HG03469 (cell line): ENCODE measurements around the gene UBR2.
"Not testable (repeated sequence)": the region's sequence is repeated elsewhere in the genome, so short reads cannot be mapped to it uniquely, and the experiment has no call there.

ENCODE experiments used
- ATAC-seq: cut with Tn5 transposase; IDR thresholded peaks from one replicate; pipeline ENCODE4 v1.9.1; 2021; ENCODE audit warnings: mild to moderate bottlenecking, moderate library complexity, moderate number of reproducible peaks; ENCODE audit not compliant: unreplicated experiment

Gene UBR2

DNA sequence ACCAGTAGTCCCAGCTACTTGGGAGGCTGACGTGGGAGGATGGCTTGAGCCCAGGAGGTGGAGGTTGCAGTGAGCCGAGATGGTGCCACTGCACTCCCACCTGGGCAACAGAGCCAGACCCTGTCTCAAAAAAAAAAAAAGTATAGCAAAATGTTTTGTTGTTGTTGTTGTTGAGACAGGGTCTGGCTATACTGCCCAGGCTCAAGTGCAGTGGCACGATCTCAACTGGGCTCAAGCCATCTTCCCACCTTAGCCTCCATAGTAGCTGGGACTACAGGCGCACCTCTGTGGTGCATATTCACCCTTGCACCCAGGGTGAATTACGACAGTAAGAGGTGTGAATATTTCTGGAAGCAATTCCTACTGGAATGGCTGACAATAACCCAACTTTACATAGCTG, 11.4 kb upstream of the UBR2 start:
- ATAC-seq, result no peak

DNA sequence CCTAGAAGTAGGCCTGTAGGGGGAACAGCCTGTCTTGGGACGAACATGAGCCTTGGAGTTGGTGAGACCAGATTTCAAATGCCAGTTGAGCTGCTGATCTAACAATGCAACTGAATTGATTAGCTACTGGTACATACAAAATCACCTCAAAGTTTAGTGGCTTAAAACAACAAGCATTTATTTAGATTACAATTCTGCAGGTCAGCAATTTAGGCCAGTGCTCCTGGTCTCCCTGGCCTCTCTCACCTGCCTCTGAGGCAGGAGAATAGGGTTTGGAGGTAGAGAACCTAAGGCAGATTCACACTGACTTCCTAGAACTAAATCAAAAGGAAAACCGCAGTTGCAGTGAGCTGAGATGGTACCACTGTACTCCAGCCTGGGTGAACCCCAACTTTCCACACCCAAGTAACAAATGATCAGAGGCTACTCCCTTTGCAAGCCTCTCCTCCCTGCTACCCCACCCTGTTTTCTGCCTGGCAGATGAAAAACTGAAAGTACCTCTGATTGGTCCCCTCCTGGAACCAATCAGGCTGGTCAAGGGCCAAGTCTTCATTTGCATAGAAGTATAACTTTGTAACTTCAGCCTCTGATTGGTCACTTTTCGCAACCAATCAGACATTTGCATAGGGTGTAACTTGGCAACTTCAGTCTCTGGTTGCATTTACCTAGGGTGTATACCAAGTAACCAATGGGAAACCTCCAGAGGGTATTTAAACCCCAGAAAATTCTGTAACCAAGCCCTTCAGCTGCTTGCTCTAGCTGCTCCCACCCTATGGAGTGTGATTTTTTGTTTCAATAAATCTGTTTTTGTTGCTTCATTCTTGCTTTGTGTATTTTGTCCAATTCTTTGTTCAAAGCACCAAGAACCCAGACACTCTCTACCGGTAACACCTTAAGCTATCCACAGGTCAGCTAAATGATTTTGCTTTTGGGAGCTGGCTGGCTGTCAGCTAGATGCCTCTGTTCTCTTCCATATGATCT, 8.1 kb upstream of the UBR2 start:
- ATAC-seq, result no peak

- ATAC-seq, result no peak
These were observed 7.4 kb upstream of the UBR2 start for GRCh38 chr6:42556462-42556861.

DNA sequence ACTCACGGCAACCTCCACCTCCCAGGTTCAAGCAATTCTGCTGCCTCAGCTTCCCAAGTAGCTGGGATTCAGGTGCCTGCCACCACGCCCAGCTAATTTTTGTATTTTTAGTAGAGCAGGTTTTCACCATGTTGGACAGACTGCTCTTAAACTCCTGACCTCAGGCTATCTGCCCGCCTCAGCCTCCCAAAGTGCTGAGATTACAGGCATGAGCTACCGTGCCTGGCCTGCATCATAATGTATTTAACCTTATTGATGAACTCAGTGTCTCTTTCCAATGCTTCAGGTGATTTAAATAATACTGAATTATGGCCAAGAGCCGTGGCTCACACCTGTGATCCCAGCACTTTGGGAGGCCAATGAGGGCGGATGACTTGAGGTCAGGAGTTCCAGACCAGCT, 4.6 kb upstream of the UBR2 start:
- not testable (repeated sequence) for ATAC-seq

DNA sequence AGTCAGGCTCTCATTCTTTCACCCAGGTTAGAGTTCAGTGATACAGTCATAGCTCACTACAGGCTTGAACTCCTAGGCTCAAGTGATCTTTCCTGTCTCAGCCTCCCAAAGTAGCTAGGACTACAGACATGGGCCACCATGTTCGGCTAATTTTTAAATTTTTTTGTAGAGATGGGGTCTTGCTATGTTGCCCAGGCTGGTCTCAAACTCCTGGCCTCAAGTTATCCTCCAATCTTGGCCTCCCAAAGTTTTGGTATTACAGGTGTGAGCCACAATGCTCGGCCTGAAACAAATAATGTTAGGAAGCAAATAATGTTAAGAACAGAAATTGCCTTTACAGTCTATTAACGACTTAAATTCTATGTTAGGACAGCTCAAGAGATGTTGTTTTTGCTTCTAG, 1.8 kb upstream of the UBR2 start:
- ATAC-seq, result no peak

- no peak for ATAC-seq
These were observed 932 bp upstream of the UBR2 start for GRCh38 chr6:42562788-42563405.

- ATAC-seq, result no peak
These were observed 637 bp downstream of the UBR2 start for GRCh38 chr6:42564506-42564825.

- no peak for ATAC-seq
These were observed 2.2 kb downstream of the UBR2 start for GRCh38 chr6:42565823-42566613.

DNA sequence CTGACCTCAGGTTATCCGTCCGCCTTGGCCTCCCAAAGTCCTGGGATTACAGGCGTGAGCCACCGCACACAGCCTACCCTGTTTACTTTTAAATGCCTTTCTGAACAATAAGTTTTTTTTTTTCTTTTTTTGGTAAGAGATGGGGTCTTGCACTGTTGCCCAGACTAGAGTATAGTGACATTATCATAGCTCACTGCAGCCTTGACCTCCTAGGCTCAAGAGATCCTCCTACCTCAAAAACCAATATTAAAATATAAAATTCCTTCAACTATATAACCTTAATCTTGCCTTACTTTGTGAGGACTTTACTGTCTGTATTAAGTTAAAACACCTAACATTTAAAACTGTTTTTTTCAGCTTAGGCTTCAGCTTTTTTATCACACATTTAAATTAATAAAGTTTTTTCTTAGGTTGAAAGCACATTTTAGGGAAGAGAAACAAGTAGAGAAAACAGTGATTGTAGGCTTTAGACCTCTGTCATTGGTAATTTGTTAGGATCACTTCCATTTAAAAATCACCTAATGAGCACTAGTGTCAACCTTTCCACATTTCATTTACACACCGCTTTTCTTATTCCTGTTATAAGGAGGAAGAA, 2.9 kb downstream of the UBR2 start:
- ATAC-seq, result no peak

DNA sequence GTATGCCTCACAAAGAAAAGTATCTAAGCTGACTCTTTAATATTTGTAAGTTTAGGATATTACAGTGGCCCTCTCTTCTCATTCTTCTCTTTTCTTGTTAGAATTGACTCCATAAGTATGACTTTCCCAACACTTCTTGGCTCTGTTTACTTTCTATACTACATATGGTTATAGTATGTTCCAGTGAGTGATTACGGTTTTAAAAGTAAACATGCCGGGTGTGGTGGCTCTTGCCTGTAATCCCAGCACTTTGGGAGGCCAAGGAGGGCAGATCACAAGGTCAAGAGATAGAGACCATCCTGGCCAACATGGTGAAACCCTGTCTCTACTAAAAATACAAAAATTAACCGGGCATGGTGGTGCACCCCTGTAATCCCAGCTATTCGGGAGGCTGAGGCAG, 3.4 kb downstream of the UBR2 start:
- ATAC-seq, result not testable (repeated sequence)

DNA sequence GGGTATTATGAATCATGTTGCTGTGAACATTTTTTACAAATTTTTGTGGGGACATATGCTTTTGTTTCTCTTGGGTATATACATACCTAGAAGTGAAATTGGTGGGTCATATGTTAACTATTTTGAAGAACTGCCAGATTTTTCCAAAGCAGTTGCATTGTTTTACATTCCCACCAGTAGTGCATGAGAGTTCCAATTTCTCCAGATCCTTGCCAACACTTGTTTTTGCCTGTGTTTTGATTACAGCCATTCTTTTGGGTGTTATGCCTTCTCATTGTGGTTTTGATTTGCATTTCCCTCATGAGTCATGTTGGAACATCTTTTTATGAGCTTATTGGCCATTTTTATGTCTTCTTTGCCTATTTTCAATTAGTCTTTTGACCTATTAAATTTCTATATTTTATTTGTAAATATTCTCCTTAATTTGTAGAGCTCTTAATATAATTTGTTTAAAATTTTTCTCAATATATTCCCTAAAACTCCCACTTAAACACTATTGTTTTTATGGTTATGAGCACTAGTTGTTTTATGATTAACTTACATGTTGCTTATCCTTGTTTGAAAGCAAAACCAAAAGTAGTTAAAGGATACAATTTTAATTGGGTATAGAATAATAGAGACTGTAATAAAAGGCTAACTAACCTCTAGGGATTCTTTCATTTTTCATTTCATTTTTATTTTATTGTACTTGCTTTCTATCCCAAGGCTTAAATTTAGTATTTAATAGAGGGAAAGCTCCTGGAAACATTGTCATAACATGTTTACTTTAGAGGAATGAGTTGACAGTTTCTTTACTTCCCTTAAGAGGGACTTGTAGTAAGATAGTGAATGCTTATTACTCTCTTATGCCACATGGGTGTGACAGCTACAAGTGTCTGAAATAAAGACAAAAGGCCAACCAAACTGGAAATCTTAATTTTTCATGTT, 5.5 kb downstream of the UBR2 start:
- no peak for ATAC-seq

- ATAC-seq, result no peak
These were observed 7.9 kb downstream of the UBR2 start for GRCh38 chr6:42571611-42572342.

DNA sequence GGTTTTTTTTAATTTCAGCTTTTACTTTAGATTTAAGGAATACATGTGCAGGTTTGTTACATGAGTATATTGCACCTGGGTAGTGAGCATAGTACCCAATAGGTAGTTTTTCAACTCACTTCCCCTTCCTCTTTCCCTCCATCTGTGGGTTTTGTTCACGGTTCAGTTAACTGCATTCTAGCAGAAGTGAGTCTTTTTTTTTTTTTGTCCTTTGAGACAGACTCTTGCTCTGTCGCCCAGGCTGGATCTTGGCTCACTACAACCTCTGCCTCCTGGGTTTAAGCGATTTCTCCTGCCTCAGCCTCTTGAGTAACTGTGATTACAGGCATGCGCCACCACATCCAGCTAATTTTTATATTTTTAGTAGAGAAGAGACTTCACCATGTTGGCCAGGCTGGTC, 8.7 kb downstream of the UBR2 start:
- peak; percentile 60 for ATAC-seq

DNA sequence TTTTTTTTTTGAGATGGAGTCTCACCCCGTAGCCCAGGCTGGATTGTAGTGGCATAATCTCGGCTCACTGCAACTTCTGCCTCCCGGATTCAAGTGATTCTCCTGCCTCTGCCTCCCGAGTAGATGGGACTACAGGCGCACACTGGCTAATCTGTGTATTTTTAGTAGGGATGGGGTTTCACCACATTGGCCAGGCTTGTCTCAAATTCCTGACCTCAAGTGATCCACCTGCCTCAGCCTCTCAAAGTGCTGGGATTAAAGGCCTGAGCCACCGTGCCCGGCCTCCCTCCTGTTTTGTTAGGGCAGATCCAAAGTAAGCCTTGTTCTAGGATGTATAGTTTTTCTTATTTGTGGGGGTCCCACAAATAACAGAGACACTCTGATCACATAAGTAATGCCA, 12.7 kb downstream of the UBR2 start:
- not testable (repeated sequence) for ATAC-seq

DNA sequence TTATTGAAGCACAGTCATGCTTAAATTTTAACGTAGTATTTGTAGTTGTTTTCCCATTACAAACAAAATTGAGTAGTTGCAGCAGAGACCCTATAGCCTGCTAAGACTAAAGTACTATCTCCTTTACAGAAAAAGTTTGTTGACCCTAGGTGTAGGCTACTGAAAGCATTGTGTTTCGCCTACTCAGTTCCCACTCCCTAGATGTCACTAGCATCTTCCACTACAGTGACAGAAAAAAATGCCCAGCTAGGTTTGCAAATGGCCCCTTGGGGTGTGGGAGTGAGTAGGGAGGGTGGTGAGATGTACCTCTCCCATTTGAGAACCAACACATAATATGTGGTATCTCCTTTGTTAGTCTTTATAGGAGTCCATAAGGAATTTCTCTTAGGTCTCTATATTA, 34.5 kb downstream of the UBR2 start:
- no peak for ATAC-seq

DNA sequence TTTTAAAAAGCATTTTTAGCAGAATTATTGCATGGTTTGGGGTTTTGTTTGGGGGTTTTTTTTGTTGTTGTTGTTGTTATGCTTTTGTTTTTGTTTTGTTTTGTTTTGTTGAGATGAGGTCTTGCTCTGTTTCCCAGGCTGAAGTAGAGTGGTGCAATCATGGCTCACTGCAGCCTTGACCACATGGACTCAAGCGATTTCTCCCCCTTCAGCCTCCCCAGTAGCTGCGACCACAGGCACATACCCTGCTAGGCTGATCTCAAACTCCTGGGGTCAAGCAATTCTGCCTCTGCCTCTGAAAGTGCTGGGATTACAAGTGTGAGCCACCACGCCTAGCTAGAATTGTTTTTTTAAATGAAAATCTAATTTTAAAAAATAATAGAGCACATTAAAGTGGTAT, 35.7 kb downstream of the UBR2 start:
- no peak for ATAC-seq

DNA sequence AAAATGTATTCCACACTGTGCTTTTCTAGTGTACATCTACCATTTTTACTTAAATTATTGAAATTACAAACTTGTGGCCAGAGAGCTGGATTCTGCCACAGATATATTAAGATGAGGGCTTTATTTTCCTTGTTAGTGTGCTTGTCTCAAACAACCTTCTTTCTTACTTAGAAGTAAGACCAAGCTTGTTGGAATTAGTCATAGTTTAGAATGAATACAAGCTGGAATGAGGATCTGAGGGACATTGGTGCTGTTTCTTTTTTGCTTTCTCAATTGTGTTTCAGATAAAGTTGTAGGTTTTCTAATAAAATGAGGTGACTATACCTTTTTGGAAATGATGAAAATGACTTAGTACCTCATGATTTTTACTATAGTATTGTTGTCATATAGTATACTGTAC, 40.3 kb downstream of the UBR2 start:
- no peak for ATAC-seq

DNA sequence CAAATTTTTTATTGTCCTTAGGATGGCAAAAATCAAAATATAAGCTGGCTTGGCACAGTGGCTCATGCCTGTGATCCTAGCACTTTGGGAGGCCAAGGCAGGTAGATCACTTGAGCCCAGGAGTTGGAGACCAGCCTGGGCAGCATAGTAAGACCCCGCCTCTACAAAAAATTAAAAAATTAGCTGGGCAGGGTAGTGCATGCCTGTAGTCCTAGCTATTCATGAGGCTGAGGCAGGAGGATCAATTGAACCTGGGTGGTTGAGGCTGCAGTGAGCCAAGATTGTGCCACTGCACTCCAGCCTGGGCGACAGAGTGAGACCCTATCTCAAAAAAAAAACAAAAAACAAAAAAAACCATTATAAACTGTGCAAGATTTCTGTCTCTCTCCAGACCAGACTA, 40.9 kb downstream of the UBR2 start:
- ATAC-seq, result not testable (repeated sequence)

GRCh38 chr6:42610416-42610815, 46.6 kb downstream of the UBR2 start:
- ATAC-seq, result no peak

DNA sequence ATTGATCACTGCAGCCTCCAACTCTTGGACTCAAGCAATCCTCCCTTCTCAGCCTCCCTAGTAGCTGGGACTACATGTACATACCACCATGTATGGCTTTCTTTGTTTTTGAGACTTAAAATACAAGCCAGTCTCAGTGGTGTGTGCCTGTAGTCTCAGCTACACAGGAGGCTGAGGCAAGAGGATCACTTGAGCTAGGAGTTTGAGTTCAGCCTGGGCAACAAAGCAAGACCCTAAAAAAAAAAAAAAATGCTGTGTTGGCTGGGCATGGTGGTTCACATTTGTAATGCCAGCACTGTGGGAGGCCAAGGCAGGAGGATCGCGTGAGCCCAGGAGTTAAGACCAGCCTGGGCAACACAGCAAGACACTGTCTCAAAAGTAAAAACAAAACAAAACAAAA, 51.7 kb downstream of the UBR2 start:
- no peak for ATAC-seq
